Muscle of leg (tissue), 11 donors: ENCODE data around the gene CDH4. TPM values are rescaled to one million over a fixed set of nuclear protein-coding genes. Genes with fewer than 3 reads are reported as not detected.

Experiments used
- DNase-seq: peaks from one replicate; pipeline ENCODE4 v3.0.0; 2013
- H3K27ac ChIP-seq: one replicate; pipeline ENCODE4 v1.5.1; 2013; ENCODE audit warnings: mild to moderate bottlenecking, low read length, control low read depth
- H3K27me3 ChIP-seq: one replicate; pipeline ENCODE4 v1.6.1; 2013; ENCODE audit warnings: low read length; ENCODE audit not compliant: control insufficient read depth, insufficient read depth
- H3K36me3 ChIP-seq: one replicate; pipeline ENCODE4 v1.6.1; 2013; ENCODE audit warnings: low read length; ENCODE audit not compliant: control insufficient read depth, insufficient read depth
- H3K4me1 ChIP-seq: one replicate; pipeline ENCODE4 v1.6.1; 2013; ENCODE audit warnings: low read length; ENCODE audit not compliant: control insufficient read depth, insufficient read depth
- H3K4me3 ChIP-seq: one replicate; pipeline ENCODE4 v1.5.1; 2013; ENCODE audit warnings: low read length, control low read depth
- H3K9me3 ChIP-seq: replicated peaks from 2 replicates; pipeline ENCODE4 v1.6.1; 2013; ENCODE audit warnings: low read depth, low read length; ENCODE audit not compliant: control insufficient read depth
- WGBS: methylation state at CpG from one replicate; pipeline ENCODE4 v1.1.5; 2013; ENCODE audit warnings: missing lambda C conversion rate; ENCODE audit not compliant: insufficient coverage; 5-methylcytosine and 5-hydroxymethylcytosine counted together
- polyA plus RNA-seq, 8 donors: library from polyadenylated mRNA; unstranded; fragments of 120-200 nt; gene quantifications; one replicate each; pipeline versions ENCODE4 v1.2.1 to v1.2.3, GENCODE V29; 2013; ENCODE audit warnings: inconsistent platforms in 1 of 8, low replicate concordance in 1 of 8; ENCODE audit not compliant: insufficient read length in 8 of 8, insufficient read depth in 1 of 8
- total RNA-seq: library from RNA; stranded (reverse); fragments of 120-200 nt; gene quantifications from one replicate; pipeline ENCODE4 v1.2.4, GENCODE V29; 2013

CDH4 gene
- total and polyA plus RNA-seq, 9 donors, result 0.66 to 1.4 (median 1.2) TPM

DNA sequence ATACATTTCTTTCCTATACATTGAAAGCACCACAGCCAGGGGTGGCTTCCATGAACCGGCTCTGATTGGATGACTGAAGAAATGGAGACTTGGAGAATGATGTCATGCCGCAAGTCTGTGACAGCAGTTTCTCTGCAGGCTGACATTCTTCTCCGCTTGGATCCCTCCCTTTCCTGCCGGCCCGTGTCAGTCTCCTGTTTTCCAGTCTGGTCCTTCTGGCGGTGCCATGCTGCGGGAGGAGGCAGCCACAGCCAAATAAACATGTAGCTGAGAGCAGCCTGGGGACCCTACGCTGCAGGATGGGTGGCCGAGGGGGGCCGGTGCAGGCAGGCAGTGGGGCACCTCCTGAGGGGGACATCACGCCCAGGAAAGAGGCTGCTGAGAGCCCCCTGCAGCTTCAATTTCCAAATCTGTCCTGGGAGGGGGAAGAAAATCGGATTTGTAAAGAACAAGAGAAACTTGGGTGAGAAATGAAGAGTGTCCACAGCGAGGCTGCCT lies 635.6 kb downstream of the CDH4 start:
- Histone ChIP-seq H3K36me3 (no peaks in the 10 kb centered on the region), H3K4me3 (no peak overlapping the region), H3K9me3 (no peaks in the 10 kb centered on the region), H3K27me3 (peaks cover 6% of the 10 kb centered on the region), H3K27ac (no peak overlapping the region), H3K4me1 (peaks cover 7% of the 10 kb centered on the region)
- WGBS, result 57% methylated on average over 11 of the region's 13 CpGs
- no peak for DNase-seq

DNA sequence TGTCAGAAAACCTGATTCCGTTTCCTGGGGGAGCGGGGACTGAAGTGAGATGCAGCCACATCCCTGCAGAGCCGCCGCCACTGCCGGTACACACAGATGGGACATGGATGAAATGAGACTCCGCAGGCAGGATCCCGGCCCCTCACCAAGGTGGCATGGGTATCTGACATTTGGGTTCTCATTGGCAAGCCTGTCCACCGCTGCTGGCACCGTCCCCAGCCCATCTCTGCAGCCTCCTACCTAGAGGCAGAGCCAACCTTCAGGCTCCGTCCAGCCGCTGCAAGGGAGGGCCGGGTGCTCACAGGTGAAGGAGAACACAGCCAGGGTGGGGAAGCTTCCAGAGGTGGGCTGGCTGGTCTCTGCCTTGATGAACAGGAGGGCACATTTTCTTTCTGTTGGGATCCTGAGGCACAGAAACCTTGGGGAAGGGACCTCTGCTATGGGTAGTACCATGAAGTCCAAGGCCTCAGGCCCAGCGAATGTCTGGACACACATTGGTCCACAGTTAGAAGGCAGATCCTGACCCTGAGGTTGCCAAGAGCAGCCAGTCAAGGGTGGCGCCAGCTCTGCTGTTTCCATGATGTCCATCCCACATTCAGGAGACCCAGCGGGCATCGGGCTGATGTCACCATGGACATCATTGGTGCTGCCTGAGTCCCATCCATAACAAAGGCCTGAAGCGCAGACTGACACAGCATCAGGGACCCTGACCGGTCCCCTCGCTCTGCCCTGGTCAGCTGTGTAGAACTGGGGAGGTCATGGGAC lies 636.2 kb downstream of the CDH4 start:
- H3K9me3 ChIP-seq, result no peaks in the 10 kb centered on the region
- no peaks in the 10 kb centered on the region for H3K36me3 ChIP-seq
- peaks cover 7% of the 10 kb centered on the region for H3K4me1 ChIP-seq
- H3K27ac ChIP-seq, result no peak overlapping the region
- H3K4me3 ChIP-seq, result no peak overlapping the region
- 92% methylated on average over 17 of the region's 19 CpGs for WGBS
- H3K27me3 ChIP-seq, result peaks cover 3% of the 10 kb centered on the region
- DNase-seq, result no peak

DNA sequence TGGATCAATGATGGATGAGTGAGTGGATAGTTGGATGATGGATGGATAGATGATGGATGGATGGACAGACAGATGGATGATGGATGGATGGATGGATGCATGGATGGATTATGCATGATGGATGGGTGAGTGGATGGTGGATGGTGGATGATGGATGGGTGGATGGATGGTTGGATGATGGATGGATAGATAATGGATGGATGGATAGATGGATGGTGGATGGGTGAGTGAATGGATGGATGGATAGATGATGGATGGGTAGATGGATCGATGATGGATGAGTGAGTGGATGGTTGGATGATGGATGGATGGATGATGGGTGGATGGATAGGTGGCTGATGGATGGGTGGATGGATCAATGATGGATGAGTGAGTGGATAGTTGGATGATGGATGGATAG lies 637.6 kb downstream of the CDH4 start:
- DNase-seq, result no peak
- 87% methylated on average over 1 of the region's 1 CpG for WGBS
- no peaks in the 10 kb centered on the region for H3K27me3 ChIP-seq
- H3K36me3 ChIP-seq, result no peaks in the 10 kb centered on the region
- H3K4me3 ChIP-seq, result no peak overlapping the region
- no peaks in the 10 kb centered on the region for H3K4me1 ChIP-seq
- H3K9me3 ChIP-seq, result no peaks in the 10 kb centered on the region
- H3K27ac ChIP-seq, result no peak overlapping the region

DNA sequence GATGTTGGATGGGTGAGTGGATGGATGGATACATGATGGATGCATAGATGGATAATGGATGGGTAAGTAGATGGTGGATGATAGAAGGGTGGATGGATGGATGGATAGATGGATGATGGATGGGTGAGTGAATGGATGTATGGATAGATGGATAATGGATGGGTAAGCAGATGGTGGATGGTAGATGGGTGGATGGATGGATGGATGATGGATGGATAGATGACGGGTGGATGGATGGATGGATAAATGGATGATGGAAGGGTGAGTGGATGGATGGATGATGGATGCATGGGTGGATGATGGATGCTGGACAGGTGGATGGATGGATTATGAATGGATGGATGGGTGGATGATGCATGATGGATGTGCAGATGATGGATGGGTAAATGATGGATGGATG lies 638.1 kb downstream of the CDH4 start:
- H3K27ac ChIP-seq, result no peak overlapping the region
- no peak for DNase-seq
- no peaks in the 10 kb centered on the region for H3K27me3 ChIP-seq
- no peak overlapping the region for H3K4me3 ChIP-seq
- H3K4me1 ChIP-seq, result no peaks in the 10 kb centered on the region
- no peaks in the 10 kb centered on the region for H3K36me3 ChIP-seq
- 0% methylated on average over 1 of the region's 1 CpG for WGBS
- no peaks in the 10 kb centered on the region for H3K9me3 ChIP-seq

DNA sequence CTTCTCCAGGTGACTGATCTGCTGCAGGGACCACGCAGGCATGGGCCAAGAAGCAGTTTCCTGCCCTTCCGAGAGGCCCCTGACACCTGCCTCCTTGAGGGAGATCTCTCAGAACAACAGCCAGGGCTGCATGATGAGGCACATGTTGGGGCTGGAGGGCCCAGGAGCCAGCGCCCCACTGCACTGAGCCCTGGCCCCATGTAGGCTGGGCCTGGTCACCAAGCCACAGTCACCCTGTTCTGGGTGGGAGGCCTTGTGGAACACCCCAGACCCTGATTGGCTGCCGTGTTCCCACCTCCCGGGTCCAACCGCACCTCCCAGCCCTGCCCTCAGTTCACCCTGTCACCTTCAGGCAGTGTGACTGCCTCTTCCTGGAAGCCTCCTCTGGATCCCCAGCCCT lies 639.4 kb downstream of the CDH4 start:
- Histone ChIP-seq H3K36me3 (no peaks in the 10 kb centered on the region), H3K4me3 (no peak overlapping the region), H3K4me1 (peaks cover 9% of the 10 kb centered on the region), H3K27ac (no peak overlapping the region), H3K27me3 (no peaks in the 10 kb centered on the region), H3K9me3 (no peaks in the 10 kb centered on the region)
- no peak for DNase-seq
- 54% methylated on average over 5 of the region's 6 CpGs for WGBS

DNA sequence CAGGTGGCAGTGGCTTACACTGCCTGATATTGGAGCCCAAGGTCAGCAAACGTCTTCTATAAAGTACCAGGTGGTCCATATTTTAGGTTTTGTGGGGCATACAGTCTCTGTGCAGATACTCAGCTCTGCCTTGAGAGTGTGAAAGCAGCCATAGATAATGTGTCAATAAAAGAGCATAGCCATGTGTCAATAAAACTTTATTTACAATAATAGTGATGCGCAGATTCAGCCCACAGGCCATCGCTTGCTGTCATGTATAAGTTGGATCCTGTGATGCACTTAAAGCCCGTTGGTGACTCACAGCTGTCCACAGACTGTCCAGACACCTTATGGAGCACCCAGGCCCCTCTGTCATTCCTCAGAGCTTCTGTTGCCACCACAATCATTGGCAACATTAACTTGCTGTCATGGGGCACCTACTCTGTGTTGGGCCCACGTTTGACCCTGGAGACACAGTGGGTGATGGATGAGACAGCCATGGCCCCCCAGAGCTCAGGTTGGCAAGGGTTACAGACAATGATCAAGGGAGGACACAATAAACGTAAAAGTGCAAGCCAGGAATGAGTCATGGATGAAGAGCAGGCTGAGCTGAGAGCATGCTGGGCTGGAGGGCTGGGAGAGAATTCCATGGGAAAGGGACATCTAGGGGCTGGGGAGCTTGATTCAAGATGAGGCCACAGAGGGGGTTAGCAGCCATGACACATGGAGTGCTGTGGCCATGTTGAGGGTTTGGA lies 640.0 kb downstream of the CDH4 start:
- WGBS, result 68% methylated on average over 4 of the region's 6 CpGs
- Histone ChIP-seq H3K9me3 (no peaks in the 10 kb centered on the region), H3K27me3 (no peaks in the 10 kb centered on the region), H3K36me3 (no peaks in the 10 kb centered on the region), H3K4me1 (peaks cover 10% of the 10 kb centered on the region), H3K27ac (no peak overlapping the region), H3K4me3 (no peak overlapping the region)
- no peak for DNase-seq

DNA sequence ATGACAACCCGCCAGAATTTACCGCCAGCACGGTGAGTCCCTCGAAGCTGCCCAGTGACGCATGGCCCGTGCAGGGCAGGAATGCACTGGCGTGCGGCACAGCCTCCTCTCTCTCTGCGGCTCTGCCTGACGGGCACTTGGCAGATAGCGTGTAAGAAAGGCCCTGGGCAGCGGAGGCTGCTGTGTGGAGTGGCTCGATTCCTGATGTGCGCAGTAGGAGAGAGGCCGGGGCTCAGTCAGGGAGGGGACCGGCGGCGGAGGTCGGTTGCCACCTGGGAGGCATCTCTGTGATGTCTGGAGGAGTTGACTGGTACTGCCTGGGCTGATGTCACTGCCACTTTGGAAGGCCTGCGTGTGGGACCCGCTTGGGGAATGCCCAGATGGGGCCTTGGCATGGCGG lies 643.0 kb downstream of the CDH4 start:
- DNase-seq, result no peak
- H3K27me3 ChIP-seq, result peaks cover 3% of the 10 kb centered on the region
- WGBS, result 86% methylated on average over 20 of the region's 22 CpGs
- H3K9me3 ChIP-seq, result no peaks in the 10 kb centered on the region
- H3K4me1 ChIP-seq, result peaks cover 12% of the 10 kb centered on the region
- H3K4me3 ChIP-seq, result no peak overlapping the region
- H3K36me3 ChIP-seq, result no peaks in the 10 kb centered on the region
- no peak overlapping the region for H3K27ac ChIP-seq

DNA sequence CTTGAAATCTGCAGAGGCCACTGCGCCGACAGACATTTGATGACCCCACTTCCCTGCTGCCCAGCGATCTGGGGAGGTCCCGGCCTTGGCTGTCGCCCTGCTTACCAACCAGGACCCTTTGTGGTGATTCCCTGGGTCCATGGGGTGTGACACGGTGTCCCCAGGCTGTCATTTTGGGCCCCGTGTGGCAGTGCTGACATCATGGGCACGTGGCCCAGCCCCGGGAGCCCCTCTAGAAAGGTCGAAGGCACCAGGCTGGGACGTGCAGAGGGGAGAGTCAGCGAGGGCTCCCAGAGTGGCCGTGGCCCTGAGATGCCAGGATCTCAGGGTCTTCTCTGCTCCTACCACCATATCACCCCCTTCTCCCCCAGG lies 643.6 kb downstream of the CDH4 start:
- no peak for DNase-seq
- no peaks in the 10 kb centered on the region for H3K9me3 ChIP-seq
- no peak overlapping the region for H3K27ac ChIP-seq
- H3K4me1 ChIP-seq, result peaks cover 19% of the 10 kb centered on the region
- no peaks in the 10 kb centered on the region for H3K36me3 ChIP-seq
- 80% methylated on average over 11 of the region's 13 CpGs for WGBS
- H3K27me3 ChIP-seq, result peaks cover 3% of the 10 kb centered on the region
- no peak overlapping the region for H3K4me3 ChIP-seq

DNA sequence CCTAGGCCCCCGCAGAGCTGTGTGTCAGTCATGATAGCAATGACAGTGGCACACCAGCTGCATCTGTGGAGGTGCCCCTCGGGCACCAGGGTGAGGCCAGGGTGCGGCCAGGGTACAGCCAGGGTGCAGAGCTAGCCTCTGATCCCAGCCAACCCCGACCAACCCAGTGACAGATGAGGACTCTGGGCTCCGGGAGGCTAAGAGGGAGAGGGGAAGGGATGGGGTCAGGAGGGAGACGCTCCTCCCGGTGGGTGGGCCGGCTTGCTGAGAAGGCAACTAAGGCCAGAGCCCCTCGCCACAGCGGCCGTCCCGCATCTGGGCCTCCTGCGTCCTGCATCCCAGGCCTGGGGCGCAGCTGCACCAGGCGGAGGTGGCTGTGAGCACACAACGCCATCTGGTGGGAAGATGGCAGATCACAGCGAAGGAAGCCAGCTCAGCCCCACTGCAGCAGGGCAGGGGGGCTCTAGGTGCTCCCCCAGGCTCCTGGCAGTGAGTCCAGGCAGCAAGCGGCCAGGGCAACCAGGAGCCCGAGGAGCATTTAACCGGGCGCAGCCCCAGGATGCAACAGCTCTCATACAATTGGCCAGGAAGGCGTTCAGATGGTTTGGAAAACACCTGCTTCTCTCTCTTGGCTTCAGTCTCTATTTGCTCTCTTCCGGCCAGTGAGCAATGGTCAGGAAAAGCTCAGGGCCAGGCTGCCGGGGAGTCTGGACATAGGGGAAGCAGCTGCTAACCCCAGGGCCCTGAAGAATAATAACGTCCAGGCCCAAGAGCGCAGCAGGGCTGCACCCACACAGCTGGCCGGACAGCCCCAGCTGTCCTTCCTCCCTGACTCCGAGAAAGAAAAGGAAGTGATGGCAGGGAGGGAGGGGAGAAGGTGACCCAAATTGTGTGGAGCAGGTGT lies 644.2 kb downstream of the CDH4 start:
- no peaks in the 10 kb centered on the region for H3K9me3 ChIP-seq
- 18% methylated on average over 26 of the region's 28 CpGs for WGBS
- peaks cover 3% of the 10 kb centered on the region for H3K27me3 ChIP-seq
- no peaks in the 10 kb centered on the region for H3K36me3 ChIP-seq
- H3K4me3 ChIP-seq, result no peak overlapping the region
- H3K4me1 ChIP-seq, result peaks cover 20% of the 10 kb centered on the region
- H3K27ac ChIP-seq, result no peak overlapping the region
- peak; percentile 81 for DNase-seq
